Fibroblast of pulmonary artery (primary cell): ENCODE data around the gene PIK3R2.

Experiments used
- DNase-seq: peaks from one replicate; pipeline ENCODE4 v3.0.0-alpha.2; 2010; ENCODE audit warnings: low read depth
- H3K4me3 ChIP-seq: replicated peaks from 2 replicates; pipeline ENCODE4 v1.5.1; 2011; ENCODE audit warnings: low read depth, mild to moderate bottlenecking, control low read depth, low read length, moderate library complexity
- CTCF ChIP-seq: IDR thresholded peaks from 2 replicates; pipeline ENCODE4 v1.5.1; 2011; ENCODE audit warnings: mild to moderate bottlenecking, control low read depth, low read length, inconsistent platforms; ENCODE audit errors: missing control alignments

The PIK3R2 gene

GRCh38 chr19:18110609-18111232 is 42.2 kb upstream of the PIK3R2 start:
- DNase-seq: no peak
- TF ChIP-seq CTCF: no peak
- H3K4me3 ChIP-seq: peak overlapping the region; percentile 75

GRCh38 chr19:18112989-18113478 is 39.9 kb upstream of the PIK3R2 start:
- no peak overlapping the region for H3K4me3 ChIP-seq
- TF ChIP-seq CTCF: peak; percentile 94
- DNase-seq: peak; percentile 83

- no peak overlapping the region for H3K4me3 ChIP-seq
- DNase-seq: no peak
- no peak for TF ChIP-seq CTCF
Observed at GRCh38 chr19:18113827-18114226, 39.1 kb upstream of the PIK3R2 start.

DNA sequence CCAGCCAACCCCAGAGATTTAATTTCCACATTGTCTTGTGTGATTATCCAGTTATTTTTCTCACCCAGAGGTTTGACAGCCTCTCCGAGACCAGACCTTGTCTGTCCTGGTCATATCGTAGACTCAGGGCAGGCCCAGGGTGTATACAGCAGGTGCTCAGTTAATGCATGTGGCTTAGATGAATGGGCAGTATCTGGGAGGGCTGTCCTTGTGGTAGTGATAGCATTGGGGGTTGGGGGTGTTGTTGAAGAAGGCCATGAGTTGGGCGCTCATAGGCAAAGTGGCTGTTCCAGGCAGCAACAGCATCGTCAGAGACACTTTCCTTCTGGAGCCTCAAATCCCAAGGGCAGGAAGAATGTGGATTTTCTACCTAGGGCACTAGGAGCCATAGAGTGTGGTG is 38.5 kb upstream of the PIK3R2 start:
- TF ChIP-seq CTCF: no peak
- DNase-seq: no peak
- H3K4me3 ChIP-seq: no peak overlapping the region

- peak overlapping the region; percentile 43 for H3K4me3 ChIP-seq
- TF ChIP-seq CTCF: no peak
- no peak for DNase-seq
Observed at GRCh38 chr19:18117364-18117691, 35.6 kb upstream of the PIK3R2 start.

GRCh38 chr19:18117692-18118378 is 35.1 kb upstream of the PIK3R2 start:
- DNase-seq: peak; percentile 88
- H3K4me3 ChIP-seq: peak overlapping the region; percentile 59
- TF ChIP-seq CTCF: no peak

- TF ChIP-seq CTCF: no peak
- DNase-seq: no peak
- H3K4me3 ChIP-seq: peak overlapping the region; percentile 59
Observed at GRCh38 chr19:18118420-18119012, 34.4 kb upstream of the PIK3R2 start.
